Muscle layer of duodenum (tissue), 2 donors: Measurements from ENCODE around the gene FASTKD1.

Source experiments
- H3K27ac ChIP-seq: one replicate; pipeline ENCODE4 v1.7.0; 2013; ENCODE audit warnings: mild to moderate bottlenecking, low read length
- H3K27me3 ChIP-seq: one replicate; pipeline ENCODE4 v1.7.0; 2013; ENCODE audit warnings: low read depth, mild to moderate bottlenecking, control low read depth, low read length
- H3K36me3 ChIP-seq, 2 donors: one replicate each; pipeline ENCODE4 v1.7.0; 2013; ENCODE audit warnings: low read length in 2 of 2, control low read depth in 1 of 2, mild to moderate bottlenecking in 1 of 2; ENCODE audit not compliant: insufficient read depth in 2 of 2, control insufficient read depth in 1 of 2
- H3K4me1 ChIP-seq, 2 donors: one replicate each; pipeline ENCODE4 v1.7.0; 2013; ENCODE audit warnings: low read length in 2 of 2, mild to moderate bottlenecking in 2 of 2, control low read depth in 1 of 2, moderate library complexity in 1 of 2; ENCODE audit not compliant: insufficient read depth in 2 of 2, control insufficient read depth in 1 of 2
- H3K4me3 ChIP-seq, 2 donors: one replicate each; pipeline ENCODE4 v1.7.0; 2013; ENCODE audit warnings: low read length in 2 of 2, low read depth in 1 of 2, mild to moderate bottlenecking in 1 of 2
- H3K9me3 ChIP-seq, 2 donors: one replicate each; pipeline ENCODE4 v1.7.0; 2013; ENCODE audit warnings: low read length in 2 of 2, control low read depth in 1 of 2, mild to moderate bottlenecking in 1 of 2; ENCODE audit not compliant: control insufficient read depth in 1 of 2
- donor health status: healthy.

Gene FASTKD1

DNA sequence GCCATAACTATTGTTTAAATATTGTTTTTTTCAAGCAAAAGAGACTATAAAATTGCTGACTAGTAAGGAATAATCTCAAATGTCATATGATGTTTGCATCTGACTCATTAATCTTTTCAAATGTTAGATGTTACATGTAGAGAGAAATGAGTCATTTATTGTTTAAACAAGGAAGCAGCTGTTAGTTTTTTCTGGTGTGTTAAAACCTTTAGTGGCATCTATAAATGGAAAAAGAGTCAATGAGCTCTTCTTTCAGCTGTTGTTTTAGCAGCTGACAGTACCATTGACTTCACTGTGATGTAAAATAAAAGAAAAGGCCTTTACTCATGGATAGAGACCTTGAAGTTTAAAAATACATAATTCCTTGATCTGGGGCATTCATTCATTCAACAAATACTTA is 66.0 kb downstream of the FASTKD1 start:
- peaks cover 0 to 13% of the 10 kb centered on the region in 2 donors for H3K36me3 ChIP-seq
- no peaks in the 10 kb centered on the region for H3K9me3 ChIP-seq
- no peak overlapping the region for H3K4me3 ChIP-seq
- no peaks in the 10 kb centered on the region for H3K27me3 ChIP-seq
- peaks cover 3 to 11% of the 10 kb centered on the region in 2 donors for H3K4me1 ChIP-seq
- H3K27ac ChIP-seq = no peak overlapping the region

- Histone ChIP-seq H3K4me3 (no peak overlapping the region), H3K36me3 (peaks cover 6 to 38% of the 10 kb centered on the region in 2 donors), H3K27ac (no peak overlapping the region), H3K27me3 (no peaks in the 10 kb centered on the region), H3K9me3 (no peaks in the 10 kb centered on the region), H3K4me1 (peaks cover under 1 to 6% of the 10 kb centered on the region in 2 donors)
Measured at GRCh38 chr2:169504651-169505050, 69.0 kb downstream of the FASTKD1 start.

GRCh38 chr2:169495310-169495928 is 78.2 kb downstream of the FASTKD1 start:
- H3K4me3 ChIP-seq = no peak overlapping the region

GRCh38 chr2:169493360-169493759 is 80.3 kb downstream of the FASTKD1 start:
- no peaks in the 10 kb centered on the region for H3K9me3 ChIP-seq
- peaks cover 2 to 9% of the 10 kb centered on the region in 2 donors for H3K36me3 ChIP-seq
- H3K27me3 ChIP-seq = no peaks in the 10 kb centered on the region
- no peak overlapping the region for H3K27ac ChIP-seq
- H3K4me1 ChIP-seq = no peaks in the 10 kb centered on the region
- H3K4me3 ChIP-seq = no peak overlapping the region

More at GRCh38 chr2:169495310-169495928, 78.2 kb downstream of the FASTKD1 start:
- no peaks in the 10 kb centered on the region for H3K27me3 ChIP-seq
- H3K4me1 ChIP-seq = no peaks in the 10 kb centered on the region
- peaks cover 5 to 19% of the 10 kb centered on the region in 2 donors for H3K36me3 ChIP-seq
- no peak overlapping the region for H3K27ac ChIP-seq
- H3K9me3 ChIP-seq = no peaks in the 10 kb centered on the region

DNA sequence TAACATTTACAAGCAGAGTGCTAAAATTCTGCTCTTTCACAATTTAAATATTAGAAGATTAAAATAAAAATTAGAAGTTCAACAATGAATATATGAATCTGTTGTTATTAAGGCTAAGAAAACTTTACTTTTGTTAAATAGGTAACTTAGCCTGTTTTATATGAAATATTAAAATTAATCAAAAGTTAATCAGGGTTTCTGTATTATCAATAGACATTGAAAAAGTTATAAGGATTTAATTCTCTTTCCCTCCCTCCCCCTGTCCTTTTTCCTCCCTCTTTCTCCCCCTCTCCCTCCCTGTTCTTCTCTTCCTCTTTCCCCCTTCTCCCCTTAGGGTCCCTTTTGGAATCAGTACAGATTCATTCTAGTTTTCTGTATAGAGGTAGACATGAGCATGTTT is 82.3 kb downstream of the FASTKD1 start:
- Histone ChIP-seq H3K4me1 (no peaks in the 10 kb centered on the region), H3K36me3 (peaks cover 5 to 14% of the 10 kb centered on the region in 2 donors), H3K9me3 (no peaks in the 10 kb centered on the region), H3K27ac (no peak overlapping the region), H3K27me3 (no peaks in the 10 kb centered on the region), H3K4me3 (no peak overlapping the region)

DNA sequence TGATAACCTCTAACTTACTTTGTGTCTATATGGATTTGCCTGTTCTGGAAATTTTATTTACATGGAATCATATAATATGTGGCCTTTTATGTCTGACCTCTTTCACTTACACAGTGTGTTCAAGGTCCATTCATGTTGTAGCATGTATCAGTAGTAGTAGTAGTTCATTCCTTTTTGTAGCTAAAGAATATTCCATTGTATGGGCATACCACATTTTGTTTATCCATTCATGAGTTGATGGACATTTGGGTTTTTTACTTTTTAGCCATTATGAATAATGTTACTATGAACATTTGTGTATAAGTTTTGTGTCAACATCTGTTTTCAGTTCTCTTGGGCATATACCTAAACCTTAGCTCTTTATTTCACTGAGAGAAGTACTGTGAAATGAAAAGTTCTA is 82.8 kb downstream of the FASTKD1 start:
- Histone ChIP-seq H3K9me3 (no peaks in the 10 kb centered on the region), H3K36me3 (peaks cover 5 to 18% of the 10 kb centered on the region in 2 donors), H3K4me3 (no peak overlapping the region), H3K4me1 (no peaks in the 10 kb centered on the region), H3K27me3 (no peaks in the 10 kb centered on the region), H3K27ac (no peak overlapping the region)

DNA sequence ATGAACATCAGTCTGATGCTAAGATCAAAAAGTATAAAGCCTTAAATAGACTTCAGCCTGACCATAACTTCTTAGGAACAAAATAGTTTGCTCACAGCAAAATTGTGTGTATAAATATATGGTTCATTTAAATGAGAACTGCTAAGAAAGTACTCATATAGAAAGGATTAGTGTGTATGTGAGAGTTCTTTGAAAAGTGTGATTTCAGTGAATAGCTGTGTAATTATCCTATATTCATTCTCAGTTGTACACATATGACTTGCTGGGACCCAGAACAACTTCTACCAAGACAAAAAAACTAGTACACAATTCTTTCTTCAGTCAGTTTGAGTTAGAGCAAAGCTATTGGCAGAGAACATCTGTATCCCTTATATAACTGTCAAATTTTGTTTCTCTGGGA is 87.2 kb downstream of the FASTKD1 start:
- H3K36me3 ChIP-seq = peaks cover 10 to 53% of the 10 kb centered on the region in 2 donors
- no peaks in the 10 kb centered on the region for H3K27me3 ChIP-seq
- no peaks in the 10 kb centered on the region for H3K4me1 ChIP-seq
- no peaks in the 10 kb centered on the region for H3K9me3 ChIP-seq
- no peak overlapping the region for H3K4me3 ChIP-seq
- no peak overlapping the region for H3K27ac ChIP-seq

DNA sequence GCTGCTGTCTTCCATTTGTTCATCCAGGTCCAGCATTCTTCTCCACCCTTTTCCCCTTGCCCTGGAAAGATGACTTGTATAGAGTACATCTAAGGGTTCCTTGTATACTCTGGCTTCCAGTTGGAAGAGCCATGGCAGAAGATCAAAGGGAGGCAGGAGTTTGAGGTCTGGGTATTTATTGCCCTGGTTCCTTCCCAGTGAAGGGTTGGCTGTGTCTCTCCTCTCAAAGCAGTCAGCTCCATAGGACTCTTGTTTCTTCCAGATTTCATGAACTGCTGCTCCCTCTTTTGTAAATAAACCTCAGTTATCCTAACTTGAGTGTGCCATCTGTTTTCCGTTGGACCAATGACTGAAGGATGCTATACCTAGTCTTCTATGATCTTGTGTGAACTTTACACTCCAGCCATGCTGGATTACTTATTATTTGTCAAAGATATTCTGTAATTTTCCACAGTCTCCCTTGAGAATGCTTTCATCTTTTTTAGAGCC is 88.0 kb downstream of the FASTKD1 start:
- no peak overlapping the region for H3K27ac ChIP-seq
- peaks cover 10 to 48% of the 10 kb centered on the region in 2 donors for H3K36me3 ChIP-seq
- no peaks in the 10 kb centered on the region for H3K9me3 ChIP-seq
- H3K4me1 ChIP-seq = peaks cover 0 to 2% of the 10 kb centered on the region in 2 donors
- no peak overlapping the region for H3K4me3 ChIP-seq
- H3K27me3 ChIP-seq = no peaks in the 10 kb centered on the region

GRCh38 chr2:169480079-169480465 is 93.6 kb downstream of the FASTKD1 start:
- H3K27me3 ChIP-seq = no peaks in the 10 kb centered on the region
- H3K36me3 ChIP-seq = peaks cover 5 to 29% of the 10 kb centered on the region in 2 donors
- H3K4me1 ChIP-seq = peaks cover 0 to 11% of the 10 kb centered on the region in 2 donors
- no peaks in the 10 kb centered on the region for H3K9me3 ChIP-seq
- H3K4me3 ChIP-seq = peak overlapping the region; percentile 74 to 85
- peak overlapping the region; percentile 53 for H3K27ac ChIP-seq
